Activated CD8-positive, alpha-beta memory T cell treated with anti-CD3 and anti-CD28 coated beads, Interleukin-2, amount 50 U/mL, for 48 hours (primary cell): ENCODE data around the gene KCNJ18.
"Not testable (repeated sequence)": the region's sequence is repeated elsewhere in the genome, so short reads cannot be mapped to it uniquely, and the experiment has no call there.

ENCODE experiments used
- DNase-seq: peaks from one replicate; pipeline ENCODE4 v3.0.0-alpha.2; 2020

The KCNJ18 gene

DNA sequence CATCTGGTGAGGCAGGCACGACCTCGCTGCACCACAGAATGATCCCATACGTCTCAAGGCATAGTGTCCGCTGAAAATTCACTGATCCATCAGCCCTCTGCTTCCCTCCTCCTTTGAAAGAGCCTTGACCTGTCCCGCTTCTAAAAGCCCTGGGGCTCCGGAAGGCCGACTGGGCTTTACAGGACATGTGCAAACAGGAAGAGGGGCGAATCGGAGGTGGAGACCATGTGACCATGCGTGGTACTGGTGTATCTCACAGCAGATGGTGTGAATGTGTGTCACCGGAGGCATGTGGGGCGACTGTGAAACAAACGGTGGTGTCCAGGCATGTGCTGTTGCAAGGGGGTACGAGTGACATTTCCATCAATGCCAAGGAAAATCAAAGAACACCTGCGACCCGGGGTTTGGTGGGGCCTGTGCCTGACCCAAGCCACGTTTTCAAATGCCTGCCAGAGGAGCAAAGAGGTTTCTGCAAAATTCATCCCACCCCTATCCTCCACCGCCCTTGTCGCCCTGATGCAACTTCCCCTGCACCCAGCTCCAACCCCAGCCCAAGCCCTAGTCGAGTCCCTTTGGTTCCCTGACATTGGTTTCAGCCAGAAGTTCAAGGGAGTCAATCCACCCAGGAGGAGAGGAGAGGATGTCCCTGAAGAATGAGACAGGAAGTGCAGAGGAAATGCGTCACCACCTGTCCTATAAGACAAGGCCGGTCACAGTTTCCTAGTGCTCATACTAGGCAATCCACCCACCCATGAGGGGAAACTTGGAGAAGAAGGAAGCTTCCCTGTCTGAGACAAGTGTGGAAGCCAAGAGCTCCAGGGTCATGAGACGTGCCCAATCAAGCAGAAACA lies 5.9 kb upstream of the KCNJ18 start:
- DNase-seq: no peak

GRCh38 chr17:21687136-21687953 lies 5.0 kb upstream of the KCNJ18 start:
- DNase-seq: no peak

GRCh38 chr17:21688293-21688949 lies 3.9 kb upstream of the KCNJ18 start:
- no peak for DNase-seq

GRCh38 chr17:21689604-21690003 lies 2.7 kb upstream of the KCNJ18 start:
- no peak for DNase-seq

GRCh38 chr17:21690811-21691210 lies 1.5 kb upstream of the KCNJ18 start:
- not testable (repeated sequence) for DNase-seq

GRCh38 chr17:21691481-21691880 lies 842 bp upstream of the KCNJ18 start:
- DNase-seq: not testable (repeated sequence)

- not testable (repeated sequence) for DNase-seq
Measured at GRCh38 chr17:21692704-21693065, 362 bp downstream of the KCNJ18 start.

- DNase-seq: not testable (repeated sequence)
Measured at GRCh38 chr17:21693391-21693796, 1.1 kb downstream of the KCNJ18 start.

- not testable (repeated sequence) for DNase-seq
Measured at GRCh38 chr17:21693937-21694336, 1.6 kb downstream of the KCNJ18 start.

DNA sequence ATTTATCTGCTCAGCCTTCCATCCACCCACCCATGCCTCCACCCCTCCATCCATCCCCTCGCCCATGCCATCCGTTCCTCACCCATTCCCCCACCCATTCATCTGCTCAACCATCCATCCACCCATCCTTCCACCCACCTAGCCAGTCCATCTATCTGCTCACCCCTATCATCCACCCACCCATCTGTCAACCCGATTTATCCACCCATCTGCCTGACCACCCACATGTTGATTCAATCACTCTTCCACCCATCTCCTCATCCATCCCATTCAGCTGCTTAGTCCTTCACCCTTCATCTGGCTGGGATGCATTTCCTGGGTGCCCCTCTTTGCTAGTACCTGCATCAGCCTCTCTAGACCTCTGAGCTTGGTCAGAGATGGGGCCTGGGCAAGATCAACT lies 3.9 kb downstream of the KCNJ18 start:
- not testable (repeated sequence) for DNase-seq

GRCh38 chr17:21696842-21697507 lies 4.7 kb downstream of the KCNJ18 start:
- DNase-seq: not testable (repeated sequence)

GRCh38 chr17:21697508-21697860 lies 5.2 kb downstream of the KCNJ18 start:
- DNase-seq: not testable (repeated sequence)

DNA sequence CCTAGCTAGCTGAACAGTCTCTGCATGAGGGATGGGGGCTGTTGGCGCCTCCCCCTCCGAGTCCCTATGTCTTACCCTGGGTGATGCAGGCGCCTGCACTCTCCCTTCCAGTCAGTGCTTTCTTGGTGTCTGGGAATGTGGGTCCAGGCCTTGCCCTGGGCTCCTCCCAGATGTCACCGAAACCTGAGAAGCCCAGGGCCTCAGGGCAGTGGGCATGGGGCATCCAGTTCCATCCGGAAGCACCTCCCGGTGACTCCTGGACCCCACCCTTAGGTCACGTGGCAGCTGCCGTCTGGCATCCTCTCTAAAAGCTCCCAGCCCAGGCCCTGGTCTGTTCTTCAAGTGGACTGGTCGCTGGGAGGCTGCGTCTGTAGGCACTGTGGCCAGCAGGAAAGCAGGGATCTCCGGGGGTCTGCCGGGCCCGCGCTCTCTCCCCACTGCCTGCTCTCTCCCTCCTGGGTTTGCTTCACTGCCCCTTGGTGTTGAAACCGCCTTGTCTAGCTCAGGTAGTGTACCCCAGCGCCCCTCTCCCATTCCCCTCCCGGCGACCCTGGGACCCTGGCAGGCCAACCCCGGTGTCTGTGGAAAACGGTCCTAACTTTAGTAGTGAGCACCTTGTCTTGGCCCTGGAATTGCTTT lies 6.2 kb downstream of the KCNJ18 start:
- not testable (repeated sequence) for DNase-seq

- not testable (repeated sequence) for DNase-seq
Measured at GRCh38 chr17:21699124-21699523, 6.8 kb downstream of the KCNJ18 start.

GRCh38 chr17:21699573-21700236 lies 7.4 kb downstream of the KCNJ18 start:
- DNase-seq: not testable (repeated sequence)

- not testable (repeated sequence) for DNase-seq
Measured at GRCh38 chr17:21701090-21701489, 8.8 kb downstream of the KCNJ18 start.

DNA sequence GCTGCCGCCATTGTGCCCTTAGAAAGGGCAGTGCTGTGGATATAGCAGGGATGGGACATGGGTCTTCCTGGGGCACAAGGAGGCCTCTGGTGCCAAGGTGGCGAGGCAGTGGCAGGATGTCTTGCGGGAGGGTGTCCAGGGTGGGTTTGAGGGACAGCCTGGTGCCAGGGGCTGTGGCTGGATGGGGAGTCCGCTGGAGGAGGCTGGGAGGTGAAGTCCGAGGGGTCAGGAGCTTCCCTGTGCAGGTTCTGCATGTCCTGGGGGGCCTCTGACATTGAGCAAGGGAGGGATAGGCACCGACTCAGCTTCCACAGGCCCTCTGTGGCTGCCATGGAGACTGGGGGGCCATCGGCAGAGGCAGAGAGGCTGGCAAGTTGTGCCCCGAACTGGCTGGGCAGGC lies 9.7 kb downstream of the KCNJ18 start:
- not testable (repeated sequence) for DNase-seq

- DNase-seq: not testable (repeated sequence)
Measured at GRCh38 chr17:21702521-21702920, 10.2 kb downstream of the KCNJ18 start.

GRCh38 chr17:21702940-21703640 lies 10.8 kb downstream of the KCNJ18 start:
- not testable (repeated sequence) for DNase-seq

DNA sequence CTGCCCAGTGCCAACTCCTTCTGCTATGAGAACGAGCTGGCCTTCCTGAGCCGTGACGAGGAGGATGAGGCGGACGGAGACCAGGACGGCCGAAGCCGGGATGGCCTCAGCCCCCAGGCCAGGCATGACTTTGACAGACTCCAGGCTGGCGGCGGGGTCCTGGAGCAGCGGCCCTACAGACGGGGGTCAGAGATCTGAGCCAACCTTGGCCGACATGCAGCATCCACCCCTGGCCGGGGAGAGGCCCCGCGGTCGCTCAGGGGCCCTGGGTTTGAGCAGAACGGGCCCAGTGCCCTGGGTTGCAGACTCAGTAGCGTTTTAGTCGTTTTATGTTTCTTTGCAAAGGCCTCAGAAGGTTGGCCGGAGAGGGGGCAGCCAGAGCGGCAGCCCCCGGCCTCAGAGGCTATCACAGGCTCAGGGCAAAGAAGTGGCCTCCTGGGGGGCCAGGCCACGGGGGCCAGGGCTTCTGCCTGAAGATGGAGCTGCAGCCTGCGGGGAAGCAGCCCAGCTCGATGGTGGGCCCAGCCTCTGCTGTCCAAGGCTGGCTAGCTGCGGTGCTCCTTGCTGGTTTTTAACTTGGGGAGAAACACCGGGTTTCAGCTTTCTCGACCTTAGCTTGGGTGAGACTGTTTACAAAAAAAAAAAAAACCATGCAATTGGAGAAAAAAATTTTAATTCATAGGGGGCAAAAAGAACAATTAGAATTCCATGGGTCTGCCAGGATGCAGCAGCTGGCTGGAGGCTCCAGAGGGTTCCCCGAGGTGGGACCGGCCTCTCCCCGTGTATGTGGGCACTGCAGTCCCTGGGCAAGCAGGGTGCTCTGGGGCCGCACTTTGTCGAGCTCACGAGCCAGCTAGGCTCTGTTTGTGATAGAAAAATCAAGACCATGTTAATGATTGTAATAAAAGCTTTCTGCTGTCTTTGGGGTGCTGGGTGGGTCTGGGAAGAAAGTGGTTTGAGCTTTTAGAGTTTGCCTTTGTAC lies 11.9 kb downstream of the KCNJ18 start:
- DNase-seq: not testable (repeated sequence)
